ENCODE data around the gene MCF2L2.
A peak's percentile ranks its signal among the peaks of the same experiment; 100 is the strongest.

Gene MCF2L2

DNA sequence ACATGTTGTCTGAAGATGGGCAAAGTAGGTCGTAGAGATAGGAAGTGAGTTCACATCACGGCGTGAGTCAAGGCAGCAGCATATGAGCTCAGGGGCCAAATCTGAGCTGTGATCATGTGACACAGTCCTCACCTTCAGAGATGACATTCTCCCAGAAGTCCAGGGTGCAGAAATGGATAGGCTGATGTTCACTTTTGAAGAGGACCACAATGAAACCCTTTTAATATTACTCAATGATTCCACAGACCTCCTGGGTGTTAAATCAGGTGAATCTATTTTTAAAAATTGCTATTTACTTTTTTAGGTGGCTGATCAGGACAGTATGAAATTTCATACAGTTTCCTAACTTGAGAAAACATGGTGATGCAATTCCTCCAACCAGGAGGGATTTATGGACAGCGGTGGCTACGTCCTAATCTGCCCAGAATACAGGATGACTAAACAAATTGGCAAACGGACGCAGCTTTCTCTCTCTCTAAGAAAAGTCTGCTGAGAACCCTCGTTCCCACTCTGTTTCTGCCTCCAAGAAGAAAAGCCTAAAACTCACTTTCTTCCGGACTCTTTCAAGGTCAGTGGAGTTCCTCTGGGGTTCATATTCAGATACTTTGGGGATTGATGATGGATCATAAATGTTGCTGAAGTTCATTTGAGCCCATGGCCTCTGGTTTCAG lies 141.0 kb downstream of the MCF2L2 start:
- CTCF ChIA-PET: interaction anchor here (1.1 to 2.1 kb wide), 2 partner anchors 15 to 94 kb away, joined by 3 to 5 read pairs; no protein-coding TSS in a partner anchor
- Histone ChIP-seq H3K36me3 (ENCODE audit: control insufficient read depth in 4 of 4, insufficient read depth in 4 of 4, low read length in 3 of 4) (no peaks in the 10 kb centered on the region), H3K4me3 (ENCODE audit: control insufficient read depth in 1 of 7, extremely low read depth in 1 of 7, insufficient read depth in 4 of 7, low read depth in 2 of 7, low read length in 6 of 7) (no peak overlapping the region), H3K4me1 (ENCODE audit: control extremely low read depth in 1 of 4, control insufficient read depth in 4 of 4, insufficient read depth in 4 of 4, low read length in 3 of 4) (peaks cover 5 to 16% (median 11%) of the 10 kb centered on the region in 4 experiments), H3K27ac (ENCODE audit: insufficient read depth in 1 of 2, low read depth in 1 of 2, low read length in 2 of 2, poor library complexity in 1 of 2, severe bottlenecking in 2 of 2) (peak overlapping the region in 1 of 2 experiments; percentile 50), H3K27me3 (replicated peaks in 2 of 5; ENCODE audit: control insufficient read depth in 4 of 5, insufficient read depth in 5 of 5, low read length in 4 of 5) (no peaks in the 10 kb centered on the region), H3K9me3 (ENCODE audit: control extremely low read depth in 1 of 5, control insufficient read depth in 4 of 5, insufficient read depth in 2 of 5, low read depth in 1 of 5, low read length in 4 of 5) (no peaks in the 10 kb centered on the region)
- POLR2A ChIA-PET: no interaction called here
- DNase-seq: no peak
- WGBS (ENCODE audit: insufficient coverage): 77% methylated on average over 9 of the region's 9 CpGs

DNA sequence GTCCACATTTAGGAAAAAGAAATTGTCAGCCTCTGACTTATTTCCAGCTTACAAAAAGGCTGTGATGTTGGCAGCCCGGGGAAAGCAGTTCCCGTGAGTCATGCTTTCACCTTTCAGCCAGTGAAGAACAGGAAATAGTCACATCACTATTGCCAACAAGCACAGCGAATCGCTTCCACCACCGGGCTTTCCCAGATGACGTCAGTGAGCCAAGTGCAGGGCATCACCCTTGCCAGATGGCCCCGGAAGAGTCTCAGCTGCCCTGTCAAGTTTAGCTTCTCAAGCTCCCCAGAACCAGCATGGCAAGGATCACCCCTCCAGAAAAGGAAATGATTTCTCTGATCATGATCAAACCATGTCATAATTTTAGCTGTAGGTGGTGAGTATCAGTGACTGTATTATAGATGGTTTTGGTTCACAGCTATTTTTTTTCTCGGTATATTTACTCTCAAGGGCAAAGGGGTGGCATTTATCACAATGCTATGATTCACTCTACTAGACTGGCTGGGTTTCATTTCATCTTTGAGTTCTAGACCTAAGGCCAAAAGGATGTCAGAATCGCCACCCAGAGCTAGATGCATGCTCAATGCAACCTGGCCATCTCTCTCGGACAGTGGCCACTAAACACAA lies 142.5 kb downstream of the MCF2L2 start:
- peak; percentile 93 to 97 (median 96) for DNase-seq
- Histone ChIP-seq H3K27me3 (replicated peaks in 2 of 5; ENCODE audit: control insufficient read depth in 4 of 5, insufficient read depth in 5 of 5, low read length in 4 of 5) (no peaks in the 10 kb centered on the region), H3K36me3 (ENCODE audit: control insufficient read depth in 4 of 4, insufficient read depth in 4 of 4, low read length in 3 of 4) (no peaks in the 10 kb centered on the region), H3K4me3 (ENCODE audit: control insufficient read depth in 1 of 7, extremely low read depth in 1 of 7, insufficient read depth in 4 of 7, low read depth in 2 of 7, low read length in 6 of 7) (peak overlapping the region in 2 of 7 experiments; percentile 24 to 49), H3K4me1 (ENCODE audit: control extremely low read depth in 1 of 4, control insufficient read depth in 4 of 4, insufficient read depth in 4 of 4, low read length in 3 of 4) (peaks cover 5 to 18% (median 13%) of the 10 kb centered on the region in 4 experiments), H3K27ac (ENCODE audit: insufficient read depth in 1 of 2, low read depth in 1 of 2, low read length in 2 of 2, poor library complexity in 1 of 2, severe bottlenecking in 2 of 2) (peak overlapping the region in 1 of 2 experiments; percentile 56), H3K9me3 (ENCODE audit: control extremely low read depth in 1 of 5, control insufficient read depth in 4 of 5, insufficient read depth in 2 of 5, low read depth in 1 of 5, low read length in 4 of 5) (no peaks in the 10 kb centered on the region)
- CTCF ChIA-PET: interaction anchor here (0.9 to 4.4 kb wide), 11 partner anchors 10 to 106 kb away, joined by 3 to 16 read pairs (median 4); no protein-coding TSS in a partner anchor
- POLR2A ChIA-PET: interaction anchor here (0.8 to 1.0 kb wide), 2 partner anchors 21 to 25 kb away, joined by 3 to 4 read pairs; no protein-coding TSS in a partner anchor
- 0% methylated on average over 7 of the region's 10 CpGs for WGBS (ENCODE audit: insufficient coverage)

DNA sequence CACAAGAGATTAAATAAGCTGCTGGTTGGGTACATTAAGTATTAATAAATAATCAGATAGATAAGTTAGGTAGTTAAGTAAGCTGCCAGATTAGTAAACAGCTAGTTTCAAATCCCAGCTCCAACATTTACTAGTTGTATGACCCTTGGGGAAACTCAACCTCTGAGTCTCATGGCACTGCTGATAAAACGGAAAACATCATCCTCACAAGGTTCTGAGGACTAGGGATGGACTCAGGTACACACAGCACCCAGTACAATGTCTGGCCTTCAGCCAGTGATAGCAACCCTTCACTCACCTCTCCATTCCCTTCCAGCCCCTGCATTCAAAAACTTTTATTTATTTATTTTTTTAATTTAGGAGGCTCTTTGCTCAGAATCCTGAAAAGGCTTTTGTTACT lies 143.1 kb downstream of the MCF2L2 start:
- ChIA-PET CTCF (interaction anchor here (0.7 to 4.4 kb wide), 10 partner anchors 9 to 106 kb away, joined by 3 to 16 read pairs (median 4); no protein-coding TSS in a partner anchor), POLR2A (interaction anchor here (1.0 kb wide), 1 partner anchor 25 kb away, joined by 3 read pairs; no protein-coding TSS in a partner anchor)
- H3K4me3 ChIP-seq (ENCODE audit: control insufficient read depth in 1 of 7, extremely low read depth in 1 of 7, insufficient read depth in 4 of 7, low read depth in 2 of 7, low read length in 6 of 7): peak overlapping the region in 2 of 7 experiments; percentile 43 to 49
- no peaks in the 10 kb centered on the region for H3K36me3 ChIP-seq (ENCODE audit: control insufficient read depth in 4 of 4, insufficient read depth in 4 of 4, low read length in 3 of 4)
- WGBS (ENCODE audit: insufficient coverage): 100% methylated on average over 1 of the region's 1 CpG
- H3K9me3 ChIP-seq (ENCODE audit: control extremely low read depth in 1 of 5, control insufficient read depth in 4 of 5, insufficient read depth in 2 of 5, low read depth in 1 of 5, low read length in 4 of 5): no peaks in the 10 kb centered on the region
- no peaks in the 10 kb centered on the region for H3K27me3 ChIP-seq (replicated peaks in 2 of 5; ENCODE audit: control insufficient read depth in 4 of 5, insufficient read depth in 5 of 5, low read length in 4 of 5)
- peak overlapping the region in 1 of 2 experiments; percentile 56 for H3K27ac ChIP-seq (ENCODE audit: insufficient read depth in 1 of 2, low read depth in 1 of 2, low read length in 2 of 2, poor library complexity in 1 of 2, severe bottlenecking in 2 of 2)
- DNase-seq: no peak
- H3K4me1 ChIP-seq (ENCODE audit: control extremely low read depth in 1 of 4, control insufficient read depth in 4 of 4, insufficient read depth in 4 of 4, low read length in 3 of 4): peaks cover 5 to 18% (median 13%) of the 10 kb centered on the region in 4 experiments

DNA sequence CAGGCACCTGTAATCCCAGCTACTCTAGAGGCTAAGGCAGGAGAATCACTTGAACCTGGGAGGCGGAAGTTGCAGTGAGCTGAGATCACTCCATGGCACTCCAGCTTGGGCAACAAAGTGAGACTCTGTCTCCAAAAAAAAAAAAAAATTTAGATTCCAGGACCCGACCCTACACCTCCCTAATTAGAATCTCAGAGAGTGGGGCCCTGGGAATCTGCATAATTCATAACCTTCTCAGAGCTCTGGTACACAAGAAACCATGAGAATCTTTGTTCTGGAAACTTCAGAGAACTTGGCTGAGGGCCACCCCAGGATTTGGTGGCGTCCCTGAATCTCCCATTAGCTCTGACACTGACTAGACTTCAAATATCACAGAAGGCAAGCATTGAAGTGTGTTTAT lies 143.8 kb downstream of the MCF2L2 start:
- WGBS (ENCODE audit: insufficient coverage): 86% methylated on average over 2 of the region's 3 CpGs
- H3K4me1 ChIP-seq (ENCODE audit: control extremely low read depth in 1 of 4, control insufficient read depth in 4 of 4, insufficient read depth in 4 of 4, low read length in 3 of 4): peaks cover 5 to 18% (median 13%) of the 10 kb centered on the region in 4 experiments
- no peak for DNase-seq
- POLR2A ChIA-PET: interaction anchor here (1.0 kb wide), 1 partner anchor 24 kb away, joined by 3 read pairs; no protein-coding TSS in a partner anchor
- H3K9me3 ChIP-seq (ENCODE audit: control extremely low read depth in 1 of 5, control insufficient read depth in 4 of 5, insufficient read depth in 2 of 5, low read depth in 1 of 5, low read length in 4 of 5): no peaks in the 10 kb centered on the region
- no peaks in the 10 kb centered on the region for H3K36me3 ChIP-seq (ENCODE audit: control insufficient read depth in 4 of 4, insufficient read depth in 4 of 4, low read length in 3 of 4)
- no peaks in the 10 kb centered on the region for H3K27me3 ChIP-seq (replicated peaks in 2 of 5; ENCODE audit: control insufficient read depth in 4 of 5, insufficient read depth in 5 of 5, low read length in 4 of 5)
- no peak overlapping the region for H3K27ac ChIP-seq (ENCODE audit: insufficient read depth in 1 of 2, low read depth in 1 of 2, low read length in 2 of 2, poor library complexity in 1 of 2, severe bottlenecking in 2 of 2)
- CTCF ChIA-PET: interaction anchor here (0.7 to 4.4 kb wide), 5 partner anchors 10 to 690 kb away, joined by 3 to 16 read pairs (median 5); no protein-coding TSS in a partner anchor
- no peak overlapping the region for H3K4me3 ChIP-seq (ENCODE audit: control insufficient read depth in 1 of 7, extremely low read depth in 1 of 7, insufficient read depth in 4 of 7, low read depth in 2 of 7, low read length in 6 of 7)

DNA sequence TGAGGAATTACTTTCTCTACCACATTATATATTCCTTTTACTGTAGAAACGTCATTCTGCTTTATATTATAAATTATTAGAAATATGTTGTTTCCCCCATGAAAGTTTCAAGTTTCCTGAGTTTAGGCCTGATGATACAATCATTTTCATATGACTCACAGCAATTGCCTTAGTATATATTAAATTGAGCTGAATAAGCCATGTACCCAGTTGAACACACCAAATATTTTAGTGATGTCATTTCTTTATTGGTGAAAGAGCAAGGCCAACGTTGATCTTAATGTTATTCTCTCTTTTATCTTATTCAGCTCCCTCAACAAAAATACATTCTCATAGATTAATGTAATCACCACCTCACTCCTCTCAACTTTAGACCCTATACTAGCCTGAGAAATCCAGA lies 144.5 kb downstream of the MCF2L2 start:
- CTCF ChIA-PET: interaction anchor here (4.4 kb wide), 1 partner anchor 23 kb away, joined by 16 read pairs; no protein-coding TSS in a partner anchor
- Histone ChIP-seq H3K27me3 (replicated peaks in 2 of 5; ENCODE audit: control insufficient read depth in 4 of 5, insufficient read depth in 5 of 5, low read length in 4 of 5) (no peaks in the 10 kb centered on the region), H3K4me1 (ENCODE audit: control extremely low read depth in 1 of 4, control insufficient read depth in 4 of 4, insufficient read depth in 4 of 4, low read length in 3 of 4) (peaks cover 5 to 18% (median 13%) of the 10 kb centered on the region in 4 experiments), H3K9me3 (ENCODE audit: control extremely low read depth in 1 of 5, control insufficient read depth in 4 of 5, insufficient read depth in 2 of 5, low read depth in 1 of 5, low read length in 4 of 5) (no peaks in the 10 kb centered on the region), H3K36me3 (ENCODE audit: control insufficient read depth in 4 of 4, insufficient read depth in 4 of 4, low read length in 3 of 4) (no peaks in the 10 kb centered on the region), H3K4me3 (ENCODE audit: control insufficient read depth in 1 of 7, extremely low read depth in 1 of 7, insufficient read depth in 4 of 7, low read depth in 2 of 7, low read length in 6 of 7) (no peak overlapping the region), H3K27ac (ENCODE audit: insufficient read depth in 1 of 2, low read depth in 1 of 2, low read length in 2 of 2, poor library complexity in 1 of 2, severe bottlenecking in 2 of 2) (no peak overlapping the region)
- POLR2A ChIA-PET: no interaction called here
- no CpG with 5 or more reads among the region's 2 CpGs for WGBS (ENCODE audit: insufficient coverage)
- DNase-seq: no peak

DNA sequence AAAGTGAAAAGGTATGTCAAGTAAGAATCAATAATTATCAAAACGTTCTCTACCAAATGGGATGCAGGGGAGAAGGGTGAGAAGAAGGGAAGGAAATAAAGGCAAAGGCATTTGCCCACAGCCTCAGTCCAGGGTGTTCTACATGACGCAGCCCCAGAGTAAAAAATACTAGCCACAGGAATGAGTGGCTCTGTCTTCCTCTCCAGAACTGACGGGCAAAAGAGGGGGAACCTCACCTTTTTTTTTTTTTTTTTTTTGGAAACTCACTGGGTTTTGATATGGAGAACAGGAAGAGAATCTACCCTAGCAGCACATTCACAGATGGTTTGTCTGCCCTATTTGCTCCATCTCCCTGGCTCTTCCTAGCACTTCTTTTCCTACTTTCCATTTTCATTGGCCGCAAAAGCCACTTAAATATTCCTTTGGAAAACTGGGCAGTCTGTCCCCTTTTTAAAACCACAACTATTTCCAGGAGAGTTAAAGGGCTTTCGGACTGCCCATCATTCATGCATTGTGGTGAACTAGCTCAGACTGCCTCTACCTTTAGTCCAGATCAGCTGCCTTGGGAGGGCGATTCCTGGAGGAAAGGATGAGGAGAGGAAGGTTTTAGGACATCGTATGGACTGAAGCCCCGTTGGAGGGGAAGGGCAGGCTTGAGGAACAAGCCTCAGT lies 147.2 kb downstream of the MCF2L2 start:
- 83% methylated on average over 6 of the region's 8 CpGs for WGBS (ENCODE audit: insufficient coverage)
- ChIA-PET CTCF (no interaction called here), POLR2A (no interaction called here)
- Histone ChIP-seq H3K9me3 (ENCODE audit: control extremely low read depth in 1 of 5, control insufficient read depth in 4 of 5, insufficient read depth in 2 of 5, low read depth in 1 of 5, low read length in 4 of 5) (no peaks in the 10 kb centered on the region), H3K4me3 (ENCODE audit: control insufficient read depth in 1 of 7, extremely low read depth in 1 of 7, insufficient read depth in 4 of 7, low read depth in 2 of 7, low read length in 6 of 7) (no peak overlapping the region), H3K27ac (ENCODE audit: insufficient read depth in 1 of 2, low read depth in 1 of 2, low read length in 2 of 2, poor library complexity in 1 of 2, severe bottlenecking in 2 of 2) (no peak overlapping the region), H3K4me1 (ENCODE audit: control extremely low read depth in 1 of 4, control insufficient read depth in 4 of 4, insufficient read depth in 4 of 4, low read length in 3 of 4) (peaks cover 5 to 17% (median 13%) of the 10 kb centered on the region in 4 experiments), H3K36me3 (ENCODE audit: control insufficient read depth in 4 of 4, insufficient read depth in 4 of 4, low read length in 3 of 4) (peaks cover 0 to 3% (median 0%) of the 10 kb centered on the region in 4 experiments), H3K27me3 (replicated peaks in 2 of 5; ENCODE audit: control insufficient read depth in 4 of 5, insufficient read depth in 5 of 5, low read length in 4 of 5) (no peaks in the 10 kb centered on the region)
- no peak for DNase-seq
